ENCODE data around the gene NCOA6. TPM values are rescaled to one million over a fixed set of nuclear protein-coding genes. Genes with fewer than 3 reads are reported as not detected.

Gene NCOA6
- polyA plus RNA-seq: 10 to 100 TPM; 19.3 to 46.5 (median 28.9) TPM
- long read RNA-seq, donor 1, partial matches to known transcripts: 49 of 50 reads
- long read RNA-seq, donor 1, other reads (novel, unspliced or antisense): 0 of 50 reads
- long read RNA-seq, donor 2, partial matches to known transcripts: 23 of 23 reads
- long read RNA-seq, donor 2, other reads (novel, unspliced or antisense): 0 of 23 reads
- long read RNA-seq, donor 3, partial matches to known transcripts: 6 of 7 reads
- long read RNA-seq, donor 3, other reads (novel, unspliced or antisense): 0 of 7 reads
- long read RNA-seq, donor 4: 0 reads
- long read RNA-seq, donor 5: 0 reads
- long read RNA-seq, donor 6: 0 reads
- long read RNA-seq, donor 7, partial matches to known transcripts: 64 of 66 reads
- long read RNA-seq, donor 7, other reads (novel, unspliced or antisense): 0 of 66 reads
- long read RNA-seq, donor 8: 0 reads
- long read RNA-seq, donor 9: 0 reads
- long read RNA-seq, donor 10, partial matches to known transcripts: 9 of 10 reads
- long read RNA-seq, donor 10, other reads (novel, unspliced or antisense): 0 of 10 reads

- DNase-seq: peak; percentile 83 to 88
- no peaks in the 10 kb centered on the region for H3K9me3 ChIP-seq (ENCODE audit: control insufficient read depth in 2 of 2, insufficient read depth in 1 of 2, low read depth in 1 of 2, low read length in 1 of 2)
- peak within 1 kb of the TSS; percentile 87 to 90 (median 88) for H3K27ac ChIP-seq (ENCODE audit: low read depth in 1 of 3, low read length in 2 of 3)
- no peaks in the 10 kb centered on the region for H3K27me3 ChIP-seq (ENCODE audit: control insufficient read depth in 3 of 3, insufficient read depth in 3 of 3, low read length in 3 of 3)
- peak within 1 kb of the TSS; percentile 71 to 94 (median 87) for H3K4me3 ChIP-seq (ENCODE audit: low read depth in 1 of 3, low read length in 3 of 3)
- FAIRE-seq: no peak
- H3K36me3 ChIP-seq (ENCODE audit: control insufficient read depth in 3 of 3, insufficient read depth in 2 of 3, low read depth in 1 of 3, low read length in 3 of 3): no peaks in the 10 kb centered on the region
- 8 to 13% (median 8%) methylated on average over 21 to 52 of the region's 52 CpGs for WGBS, 3 donors
- peaks cover 3 to 8% (median 7%) of the 10 kb centered on the region in 3 donors for H3K4me1 ChIP-seq (ENCODE audit: control insufficient read depth in 3 of 3, insufficient read depth in 2 of 3, low read depth in 1 of 3, low read length in 2 of 3)
Measured at GRCh38 chr20:34825530-34826362, at the start of gene NCOA6. NCOA6 (minus strand) TSS chr20:34825651; CDS start chr20:34782355, 43,296 bp downstream.

GRCh38 chr20:34874094-34874654, 48.7 kb upstream of the NCOA6 start:
- Histone ChIP-seq H3K9me3 (ENCODE audit: control insufficient read depth in 2 of 2, insufficient read depth in 1 of 2, low read depth in 1 of 2, low read length in 1 of 2) (no peaks in the 10 kb centered on the region), H3K36me3 (ENCODE audit: control insufficient read depth in 3 of 3, insufficient read depth in 2 of 3, low read depth in 1 of 3, low read length in 3 of 3) (no peaks in the 10 kb centered on the region), H3K4me1 (ENCODE audit: control insufficient read depth in 3 of 3, insufficient read depth in 2 of 3, low read depth in 1 of 3, low read length in 2 of 3) (peaks cover 2 to 30% (median 7%) of the 10 kb centered on the region in 3 donors), H3K27me3 (ENCODE audit: control insufficient read depth in 3 of 3, insufficient read depth in 3 of 3, low read length in 3 of 3) (peaks cover 0 to 24% (median 0%) of the 10 kb centered on the region in 3 donors), H3K27ac (ENCODE audit: low read depth in 1 of 3, low read length in 2 of 3) (peak overlapping the region; percentile 65 to 97 (median 89)), H3K4me3 (ENCODE audit: low read depth in 1 of 3, low read length in 3 of 3) (no peak overlapping the region)
- DNase-seq (peak; percentile 86 to 92), FAIRE-seq (no peak)
- 11 to 26% (median 16%) methylated on average over 2 of the region's 2 CpGs for WGBS, 3 donors

- DNase-seq (no peak), FAIRE-seq (no peak)
- Histone ChIP-seq H3K27ac (ENCODE audit: low read depth in 1 of 3, low read length in 2 of 3) (no peak overlapping the region), H3K27me3 (ENCODE audit: control insufficient read depth in 3 of 3, insufficient read depth in 3 of 3, low read length in 3 of 3) (peaks cover 0 to 25% (median 0%) of the 10 kb centered on the region in 3 donors), H3K4me3 (ENCODE audit: low read depth in 1 of 3, low read length in 3 of 3) (no peak overlapping the region), H3K36me3 (ENCODE audit: control insufficient read depth in 3 of 3, insufficient read depth in 2 of 3, low read depth in 1 of 3, low read length in 3 of 3) (no peaks in the 10 kb centered on the region), H3K9me3 (ENCODE audit: control insufficient read depth in 2 of 2, insufficient read depth in 1 of 2, low read depth in 1 of 2, low read length in 1 of 2) (no peaks in the 10 kb centered on the region), H3K4me1 (ENCODE audit: control insufficient read depth in 3 of 3, insufficient read depth in 2 of 3, low read depth in 1 of 3, low read length in 2 of 3) (peaks cover 2 to 30% (median 7%) of the 10 kb centered on the region in 3 donors)
- 45 to 55% (median 48%) methylated on average over 3 of the region's 3 CpGs for WGBS, 3 donors
Measured at GRCh38 chr20:34873583-34874093, 48.2 kb upstream of the NCOA6 start.

GRCh38 chr20:34872622-34873224, 47.3 kb upstream of the NCOA6 start, which contains the start of gene GGT7:
GGT7 (minus strand) TSS chr20:34872856; CDS start chr20:34872815, 41 bp downstream.
- DNase-seq: peak; percentile 83 to 84
- H3K4me3 ChIP-seq (ENCODE audit: low read depth in 1 of 3, low read length in 3 of 3): peak within 1 kb of the TSS; percentile 40 to 51 (median 48)
- WGBS, 3 donors: 0 to 2% (median 1%) methylated on average over 27 to 52 of the region's 52 CpGs
- H3K4me1 ChIP-seq (ENCODE audit: control insufficient read depth in 3 of 3, insufficient read depth in 2 of 3, low read depth in 1 of 3, low read length in 2 of 3): peaks cover 2 to 30% (median 5%) of the 10 kb centered on the region in 3 donors
- FAIRE-seq: no peak
- H3K27ac ChIP-seq (ENCODE audit: low read depth in 1 of 3, low read length in 2 of 3): peak within 1 kb of the TSS in 1 of 3 donors; percentile 45
- no peaks in the 10 kb centered on the region for H3K36me3 ChIP-seq (ENCODE audit: control insufficient read depth in 3 of 3, insufficient read depth in 2 of 3, low read depth in 1 of 3, low read length in 3 of 3)
- H3K9me3 ChIP-seq (ENCODE audit: control insufficient read depth in 2 of 2, insufficient read depth in 1 of 2, low read depth in 1 of 2, low read length in 1 of 2): no peaks in the 10 kb centered on the region
- peaks cover 0 to 28% (median 0%) of the 10 kb centered on the region in 3 donors for H3K27me3 ChIP-seq (ENCODE audit: control insufficient read depth in 3 of 3, insufficient read depth in 3 of 3, low read length in 3 of 3)

- H3K4me3 ChIP-seq (ENCODE audit: low read depth in 1 of 3, low read length in 3 of 3): peak overlapping the region; percentile 40 to 51 (median 48)
- FAIRE-seq (no peak), DNase-seq (no peak)
- WGBS, 3 donors: 35 to 46% (median 44%) methylated on average over 9 to 10 of the region's 10 CpGs
- H3K27ac ChIP-seq (ENCODE audit: low read depth in 1 of 3, low read length in 2 of 3): peak overlapping the region in 1 of 3 donors; percentile 45
- peaks cover 2 to 28% (median 5%) of the 10 kb centered on the region in 3 donors for H3K4me1 ChIP-seq (ENCODE audit: control insufficient read depth in 3 of 3, insufficient read depth in 2 of 3, low read depth in 1 of 3, low read length in 2 of 3)
- H3K36me3 ChIP-seq (ENCODE audit: control insufficient read depth in 3 of 3, insufficient read depth in 2 of 3, low read depth in 1 of 3, low read length in 3 of 3): no peaks in the 10 kb centered on the region
- peaks cover 0 to 28% (median 0%) of the 10 kb centered on the region in 3 donors for H3K27me3 ChIP-seq (ENCODE audit: control insufficient read depth in 3 of 3, insufficient read depth in 3 of 3, low read length in 3 of 3)
- no peaks in the 10 kb centered on the region for H3K9me3 ChIP-seq (ENCODE audit: control insufficient read depth in 2 of 2, insufficient read depth in 1 of 2, low read depth in 1 of 2, low read length in 1 of 2)
Measured at GRCh38 chr20:34871966-34872621, 46.6 kb upstream of the NCOA6 start.

GRCh38 chr20:34871320-34871926, 46.0 kb upstream of the NCOA6 start:
- no peak overlapping the region for H3K4me3 ChIP-seq (ENCODE audit: low read depth in 1 of 3, low read length in 3 of 3)
- WGBS, 3 donors: 91 to 97% (median 95%) methylated on average over 7 of the region's 7 CpGs
- H3K4me1 ChIP-seq (ENCODE audit: control insufficient read depth in 3 of 3, insufficient read depth in 2 of 3, low read depth in 1 of 3, low read length in 2 of 3): peaks cover 2 to 26% (median 5%) of the 10 kb centered on the region in 3 donors
- DNase-seq (no peak), FAIRE-seq (no peak)
- peaks cover 0 to 28% (median 0%) of the 10 kb centered on the region in 3 donors for H3K27me3 ChIP-seq (ENCODE audit: control insufficient read depth in 3 of 3, insufficient read depth in 3 of 3, low read length in 3 of 3)
- no peaks in the 10 kb centered on the region for H3K9me3 ChIP-seq (ENCODE audit: control insufficient read depth in 2 of 2, insufficient read depth in 1 of 2, low read depth in 1 of 2, low read length in 1 of 2)
- no peaks in the 10 kb centered on the region for H3K36me3 ChIP-seq (ENCODE audit: control insufficient read depth in 3 of 3, insufficient read depth in 2 of 3, low read depth in 1 of 3, low read length in 3 of 3)
- no peak overlapping the region for H3K27ac ChIP-seq (ENCODE audit: low read depth in 1 of 3, low read length in 2 of 3)

GRCh38 chr20:34864216-34864615, 38.8 kb upstream of the NCOA6 start:
- no peak for DNase-seq
- Histone ChIP-seq H3K4me1 (ENCODE audit: control insufficient read depth in 3 of 3, insufficient read depth in 2 of 3, low read depth in 1 of 3, low read length in 2 of 3) (peaks cover 0 to 8% (median 6%) of the 10 kb centered on the region in 3 donors), H3K36me3 (ENCODE audit: control insufficient read depth in 3 of 3, insufficient read depth in 2 of 3, low read depth in 1 of 3, low read length in 3 of 3) (peaks cover 0 to 6% (median 0%) of the 10 kb centered on the region in 3 donors), H3K4me3 (ENCODE audit: low read depth in 1 of 3, low read length in 3 of 3) (no peak overlapping the region), H3K9me3 (ENCODE audit: control insufficient read depth in 2 of 2, insufficient read depth in 1 of 2, low read depth in 1 of 2, low read length in 1 of 2) (no peaks in the 10 kb centered on the region), H3K27ac (ENCODE audit: low read depth in 1 of 3, low read length in 2 of 3) (no peak overlapping the region), H3K27me3 (ENCODE audit: control insufficient read depth in 3 of 3, insufficient read depth in 3 of 3, low read length in 3 of 3) (peaks cover 0 to 17% (median 0%) of the 10 kb centered on the region in 3 donors)
- WGBS, 3 donors: 96 to 97% (median 96%) methylated on average over 5 of the region's 5 CpGs
- FAIRE-seq: no peak

Data from small intestine (tissue), 16 donors.